Spleen (tissue), 3 donors: ENCODE data around the gene NRIP3.

ENCODE experiments used
- POLR2A ChIP-seq, 3 donors: fragments of 450-650 bp; IDR thresholded peaks; one replicate each; pipeline ENCODE4 v1.5.1; 2017; ENCODE audit warnings: antibody characterized with exemption in 3 of 3, mild to moderate bottlenecking in 1 of 3
- POLR2AphosphoS5 ChIP-seq, 3 donors: sonication (generic); formaldehyde crosslinking; IDR thresholded peaks; one replicate each; pipeline ENCODE4 v1.5.1; 2017; ENCODE audit warnings: antibody characterized with exemption in 3 of 3

DNA sequence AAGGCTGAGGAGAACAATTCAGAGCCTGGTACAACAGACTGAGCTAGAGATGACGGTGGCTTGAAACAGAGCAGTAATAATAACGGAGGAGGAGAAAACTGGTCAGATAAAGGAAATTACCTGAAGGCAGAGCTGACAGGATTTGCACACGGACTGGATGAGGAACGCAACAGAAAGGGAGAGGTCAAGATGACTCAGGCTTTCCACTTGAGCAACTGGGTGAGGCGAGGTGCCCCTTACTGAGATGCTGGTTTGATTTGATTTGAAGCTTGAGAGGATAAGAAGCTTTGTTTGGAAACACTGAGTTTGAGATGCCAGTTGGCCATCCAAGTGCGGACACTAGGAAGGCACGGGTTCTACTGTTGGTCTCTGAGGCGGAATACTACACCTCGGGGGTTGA is 35.4 kb upstream of the NRIP3 start:
- no peak for TF ChIP-seq POLR2AphosphoS5 (IDR thresholded peaks at IDR 0.05)
- TF ChIP-seq POLR2A (IDR thresholded peaks at IDR 0.05) = no peak
